A673 (cell line): ENCODE results near the gene SBSN. TPM values are rescaled to one million over a fixed set of nuclear protein-coding genes. Genes with fewer than 3 reads are reported as not detected.

Source experiments
- BruUV-seq: library from RNA; stranded (reverse); fragments of 400-500 nt; replicated peaks from 2 replicates; lab custom pipeline; 2021; lab: Mats Ljungman, UMichigan
- CTCF ChIA-PET: fragments of 300-600 bp; sonication (Branson Sonifier 250); formaldehyde crosslinking; loops from one replicate; lab custom pipeline; 2022; ENCODE audit warnings: antibody characterized with exemption; lab: Charles Lee
- POLR2A ChIA-PET: fragments of 300-600 bp; sonication (Branson Sonifier 250); formaldehyde crosslinking; loops from one replicate; lab custom pipeline; 2022; ENCODE audit warnings: antibody characterized with exemption; ENCODE audit not compliant: low non-redundant PET; lab: Charles Lee
- DNase-seq: peaks from one replicate; pipeline ENCODE4 v3.0.0-alpha.2; 2015; ENCODE audit warnings: low spot score
- H3K27ac ChIP-seq: fragments of 200-600 bp; sonication (generic); 2 replicates; pipeline ENCODE4 v1.5.1; 2016; ENCODE audit warnings: mixed run types, low read depth, mild to moderate bottlenecking, mixed read lengths, antibody characterized with exemption, low read length; ENCODE audit not compliant: poor library complexity, severe bottlenecking
- H3K27me3 ChIP-seq: fragments of 200-600 bp; sonication (generic); replicated peaks from 2 replicates; pipeline ENCODE4 v1.6.1; 2017; ENCODE audit warnings: mixed run types, low read depth, mild to moderate bottlenecking, mixed read lengths, antibody characterized with exemption, low read length; ENCODE audit not compliant: insufficient read depth, poor library complexity
- H3K36me3 ChIP-seq: fragments of 200-600 bp; sonication (generic); 2 replicates; pipeline ENCODE4 v1.6.1; 2016; ENCODE audit warnings: mixed run types, mild to moderate bottlenecking, mixed read lengths, antibody characterized with exemption, low read length; ENCODE audit not compliant: insufficient read depth, poor library complexity, severe bottlenecking
- H3K4me1 ChIP-seq: fragments of 200-600 bp; sonication (generic); 2 replicates; pipeline ENCODE4 v1.6.1; 2017; ENCODE audit warnings: mixed run types, mild to moderate bottlenecking, mixed read lengths, antibody characterized with exemption, low read length; ENCODE audit not compliant: insufficient read depth, poor library complexity, severe bottlenecking
- H3K4me3 ChIP-seq: fragments of 200-600 bp; sonication (generic); 2 replicates; pipeline ENCODE4 v1.5.1; 2016; ENCODE audit warnings: low read depth, mixed run types, mild to moderate bottlenecking, mixed read lengths, low read length; ENCODE audit not compliant: poor library complexity, severe bottlenecking
- H3K9me3 ChIP-seq: fragments of 200-600 bp; sonication (generic); 2 replicates; pipeline ENCODE4 v1.6.1; 2016; ENCODE audit warnings: mixed run types, low read depth, mild to moderate bottlenecking, mixed read lengths, antibody characterized with exemption, low read length; ENCODE audit not compliant: poor library complexity, severe bottlenecking
- CTCF ChIP-seq: fragments of 300-800, 200-600 bp; sonication (generic); conservative IDR thresholded peaks from 2 replicates; pipeline ENCODE4 v1.5.1; 2017; ENCODE audit warnings: low read depth, mild to moderate bottlenecking, antibody characterized with exemption, low read length, moderate library complexity, mixed read lengths
- EZH2 ChIP-seq: fragments of 200-600 bp; sonication (generic); IDR thresholded peaks from 2 replicates; pipeline ENCODE4 v1.6.1; 2017; ENCODE audit warnings: borderline replicate concordance, low read depth, mild to moderate bottlenecking, mixed read lengths, antibody characterized with exemption, low read length; ENCODE audit not compliant: poor library complexity, severe bottlenecking
- intact Hi-C: fragments of 100-400 bp; cut with micrococcal nuclease; formaldehyde crosslinking; loops from one replicate; pipeline ENCODE4 v1.10.0; 2022; ENCODE audit not compliant: unreplicated experiment
- total RNA-seq: library from RNA; stranded (reverse); gene quantifications from 2 replicates; pipeline ENCODE4 v1.2.3, GENCODE V29; 2021

SBSN gene
- total RNA-seq, 1 experiment from 2014 or later = not detected

GRCh38 chr19:35539314-35539713 is 11.2 kb upstream of the SBSN start:
- no TSS peak for BruUV-seq
- CTCF ChIA-PET = no interaction called here
- intact Hi-C loops = no loop called here
- peaks cover 3% of the 10 kb centered on the region for H3K27me3 ChIP-seq
- TF ChIP-seq EZH2 (no peak), CTCF (no peak)
- peaks cover 2% of the 10 kb centered on the region for H3K4me1 ChIP-seq
- POLR2A ChIA-PET = no interaction called here
- H3K9me3 ChIP-seq = no peaks in the 10 kb centered on the region
- H3K27ac ChIP-seq = no peak overlapping the region
- H3K4me3 ChIP-seq = no peak overlapping the region
- no peak for DNase-seq
- H3K36me3 ChIP-seq = no peaks in the 10 kb centered on the region

DNA sequence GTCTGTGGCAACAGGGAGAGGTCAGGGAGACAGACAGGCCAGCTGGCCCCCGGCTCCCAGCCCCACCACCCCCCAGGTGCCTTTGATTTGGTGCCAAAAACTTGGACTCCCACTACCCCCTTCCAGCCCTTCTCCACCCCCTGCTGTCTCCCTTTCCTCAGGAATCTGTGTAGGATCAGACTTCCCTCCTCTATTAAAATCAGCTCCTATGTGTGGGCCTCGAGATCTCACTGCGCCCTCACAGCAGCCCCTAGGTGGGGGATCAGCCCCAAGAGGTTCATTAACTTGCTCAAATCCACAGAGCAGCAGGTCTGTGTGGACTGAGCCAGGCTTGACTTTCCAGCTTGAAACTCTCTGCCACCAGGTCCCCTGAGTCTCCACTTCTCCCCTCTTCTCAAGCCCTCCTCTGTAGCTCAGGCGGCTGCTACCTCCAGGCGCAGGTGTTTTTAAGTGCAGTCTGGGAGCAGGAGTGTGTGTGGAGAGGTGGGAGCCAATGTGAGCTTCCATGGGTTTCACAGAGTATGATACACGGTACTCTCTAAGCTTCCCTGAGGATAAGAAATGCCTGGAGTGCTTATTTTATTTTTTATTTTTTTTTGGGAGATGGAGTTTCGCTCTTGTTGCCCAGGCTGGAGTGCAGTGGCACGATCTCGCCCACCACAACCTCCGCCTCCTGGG is 6.8 kb upstream of the SBSN start:
- Histone ChIP-seq H3K36me3 (no peaks in the 10 kb centered on the region), H3K9me3 (no peaks in the 10 kb centered on the region), H3K27ac (no peak overlapping the region), H3K4me3 (no peak overlapping the region), H3K27me3 (peaks cover 38% of the 10 kb centered on the region), H3K4me1 (no peaks in the 10 kb centered on the region)
- TF ChIP-seq EZH2 (no peak), CTCF (no peak)
- ChIA-PET CTCF (no interaction called here), POLR2A (no interaction called here)
- BruUV-seq = no TSS peak
- DNase-seq = no peak
- intact Hi-C loops = no loop called here

GRCh38 chr19:35533822-35534392 is 5.8 kb upstream of the SBSN start:
- DNase-seq = no peak
- Histone ChIP-seq H3K4me3 (no peak overlapping the region), H3K27me3 (peaks cover 47% of the 10 kb centered on the region), H3K36me3 (no peaks in the 10 kb centered on the region), H3K27ac (no peak overlapping the region), H3K9me3 (no peaks in the 10 kb centered on the region), H3K4me1 (no peaks in the 10 kb centered on the region)
- TF ChIP-seq EZH2 (no peak), CTCF (no peak)
- intact Hi-C loops = no loop called here
- POLR2A ChIA-PET = no interaction called here
- CTCF ChIA-PET = no interaction called here
- no TSS peak for BruUV-seq
